22Rv1 (cell line): ENCODE measurements around the gene MSLN.

Source experiments
- CTCF ChIP-seq: fragments of 450-650 bp; IDR thresholded peaks from 2 replicates; pipeline ENCODE4 v1.5.1; 2017; ENCODE audit warnings: mild to moderate bottlenecking
- ZFX ChIP-seq: fragments of 450-650 bp; IDR thresholded peaks from 2 replicates; pipeline ENCODE4 v1.6.1; 2017; ENCODE audit warnings: antibody characterized with exemption, borderline replicate concordance

GRCh38 chr16:764184-764750 lies 3.7 kb downstream of the MSLN start:
- no peak for TF ChIP-seq CTCF
- no peak for TF ChIP-seq ZFX
